ENCODE results near the gene GNG7.
"Not testable (repeated sequence)": the region's sequence is repeated elsewhere in the genome, so short reads cannot be mapped to it uniquely, and the experiment has no call there.

Gene GNG7

GRCh38 chr19:2533686-2534422 is 168.6 kb downstream of the GNG7 start:
- Histone ChIP-seq H2BK15ac (ENCODE audit: low read length) (no peak overlapping the region), H2BK5ac (ENCODE audit: low read length) (no peak overlapping the region), H3K23ac (ENCODE audit: low read depth, low read length, poor library complexity) (no peak overlapping the region), H3K18ac (ENCODE audit: low read length) (no peak overlapping the region), H4K91ac (ENCODE audit: low read depth, low read length, poor library complexity) (no peak overlapping the region), H3K14ac (ENCODE audit: low read length) (no peak overlapping the region), H4K8ac (ENCODE audit: low read depth, low read length) (no peak overlapping the region), H3K4me3 (ENCODE audit: low read length in 2 of 2) (no peak overlapping the region), H3K79me1 (ENCODE audit: low read depth, low read length) (no peaks in the 10 kb centered on the region), H2AFZ (ENCODE audit: low read length) (no peak overlapping the region), H3K4me2 (ENCODE audit: insufficient read depth, low read length, poor library complexity, severe bottlenecking) (no peak overlapping the region), H2AK5ac (ENCODE audit: low read depth, low read length) (no peak overlapping the region), H3K4ac (ENCODE audit: low read length) (no peak overlapping the region), H3K36me3 (replicated peaks in 1 of 2; ENCODE audit: control insufficient read depth in 2 of 2, insufficient read depth in 2 of 2, low read length in 2 of 2) (no peaks in the 10 kb centered on the region), H2BK120ac (ENCODE audit: low read depth, low read length) (no peak overlapping the region), H3K27me3 (ENCODE audit: control insufficient read depth in 3 of 3, insufficient read depth in 3 of 3, low read depth in 1 of 3, low read length in 3 of 3) (no peaks in the 10 kb centered on the region), H3K9ac (ENCODE audit: low read depth, low read length, poor library complexity) (no peak overlapping the region), H2BK12ac (ENCODE audit: low read length) (no peak overlapping the region), H3K9me3 (replicated peaks in 1 of 2; ENCODE audit: control insufficient read depth in 2 of 2, insufficient read depth in 1 of 2, low read depth in 1 of 2, low read length in 2 of 2) (peaks cover 5 to 9% of the 10 kb centered on the region in 2 donors), H3K4me1 (ENCODE audit: control insufficient read depth in 2 of 2, insufficient read depth in 1 of 2, low read depth in 1 of 2, low read length in 2 of 2) (no peaks in the 10 kb centered on the region), H3K27ac (replicated peaks; ENCODE audit: low read length) (no peak overlapping the region)
- WGBS, 2 donors (ENCODE audit: extremely low coverage in 2 of 2, insufficient read length in 2 of 2, insufficient replicate concordance in 1 of 2), result no CpG with 5 or more reads among the region's 6 CpGs
- DNase-seq (ENCODE audit: low spot score), result no peak

GRCh38 chr19:2533072-2533425 is 169.4 kb downstream of the GNG7 start:
- H3K14ac ChIP-seq (ENCODE audit: low read length), result no peak overlapping the region
- H3K23ac ChIP-seq (ENCODE audit: low read depth, low read length, poor library complexity), result no peak overlapping the region
- peaks cover 5 to 9% of the 10 kb centered on the region in 2 donors for H3K9me3 ChIP-seq (replicated peaks in 1 of 2; ENCODE audit: control insufficient read depth in 2 of 2, insufficient read depth in 1 of 2, low read depth in 1 of 2, low read length in 2 of 2)
- no peaks in the 10 kb centered on the region for H3K4me1 ChIP-seq (ENCODE audit: control insufficient read depth in 2 of 2, insufficient read depth in 1 of 2, low read depth in 1 of 2, low read length in 2 of 2)
- H3K18ac ChIP-seq (ENCODE audit: low read length), result no peak overlapping the region
- H3K36me3 ChIP-seq (replicated peaks in 1 of 2; ENCODE audit: control insufficient read depth in 2 of 2, insufficient read depth in 2 of 2, low read length in 2 of 2), result no peaks in the 10 kb centered on the region
- no peak overlapping the region for H3K4me3 ChIP-seq (ENCODE audit: low read length in 2 of 2)
- no peak overlapping the region for H2BK120ac ChIP-seq (ENCODE audit: low read depth, low read length)
- no peak overlapping the region for H3K9ac ChIP-seq (ENCODE audit: low read depth, low read length, poor library complexity)
- no peak for DNase-seq (ENCODE audit: low spot score)
- no peak overlapping the region for H2BK15ac ChIP-seq (ENCODE audit: low read length)
- H3K4ac ChIP-seq (ENCODE audit: low read length), result no peak overlapping the region
- H2AK5ac ChIP-seq (ENCODE audit: low read depth, low read length), result no peak overlapping the region
- no peak overlapping the region for H4K8ac ChIP-seq (ENCODE audit: low read depth, low read length)
- H2BK5ac ChIP-seq (ENCODE audit: low read length), result no peak overlapping the region
- H3K27me3 ChIP-seq (ENCODE audit: control insufficient read depth in 3 of 3, insufficient read depth in 3 of 3, low read depth in 1 of 3, low read length in 3 of 3), result no peaks in the 10 kb centered on the region
- no peak overlapping the region for H4K91ac ChIP-seq (ENCODE audit: low read depth, low read length, poor library complexity)
- H3K79me1 ChIP-seq (ENCODE audit: low read depth, low read length), result no peaks in the 10 kb centered on the region
- no peak overlapping the region for H2BK12ac ChIP-seq (ENCODE audit: low read length)
- no peak overlapping the region for H3K27ac ChIP-seq (replicated peaks; ENCODE audit: low read length)
- H2AFZ ChIP-seq (ENCODE audit: low read length), result no peak overlapping the region
- no peak overlapping the region for H3K4me2 ChIP-seq (ENCODE audit: insufficient read depth, low read length, poor library complexity, severe bottlenecking)
- WGBS, 2 donors (ENCODE audit: extremely low coverage in 2 of 2, insufficient read length in 2 of 2, insufficient replicate concordance in 1 of 2), result no CpG with 5 or more reads among the region's 2 CpGs

- no peak overlapping the region for H3K23ac ChIP-seq (ENCODE audit: low read depth, low read length, poor library complexity)
- H2BK12ac ChIP-seq (ENCODE audit: low read length), result no peak overlapping the region
- no peak overlapping the region for H2BK120ac ChIP-seq (ENCODE audit: low read depth, low read length)
- H3K18ac ChIP-seq (ENCODE audit: low read length), result no peak overlapping the region
- peaks cover 5 to 9% of the 10 kb centered on the region in 2 donors for H3K9me3 ChIP-seq (replicated peaks in 1 of 2; ENCODE audit: control insufficient read depth in 2 of 2, insufficient read depth in 1 of 2, low read depth in 1 of 2, low read length in 2 of 2)
- no peak overlapping the region for H4K8ac ChIP-seq (ENCODE audit: low read depth, low read length)
- H3K4me1 ChIP-seq (ENCODE audit: control insufficient read depth in 2 of 2, insufficient read depth in 1 of 2, low read depth in 1 of 2, low read length in 2 of 2), result no peaks in the 10 kb centered on the region
- H3K4me2 ChIP-seq (ENCODE audit: insufficient read depth, low read length, poor library complexity, severe bottlenecking), result no peak overlapping the region
- H2BK5ac ChIP-seq (ENCODE audit: low read length), result no peak overlapping the region
- H3K27ac ChIP-seq (replicated peaks; ENCODE audit: low read length), result no peak overlapping the region
- no peak overlapping the region for H3K14ac ChIP-seq (ENCODE audit: low read length)
- H2BK15ac ChIP-seq (ENCODE audit: low read length), result no peak overlapping the region
- no peak overlapping the region for H4K91ac ChIP-seq (ENCODE audit: low read depth, low read length, poor library complexity)
- DNase-seq (ENCODE audit: low spot score), result no peak
- no peak overlapping the region for H2AFZ ChIP-seq (ENCODE audit: low read length)
- 100% methylated on average over 1 of the region's 7 CpGs; no CpG with 5 or more reads in 1 of the 2 donors for WGBS, 2 donors (ENCODE audit: extremely low coverage in 2 of 2, insufficient read length in 2 of 2, insufficient replicate concordance in 1 of 2)
- H3K9ac ChIP-seq (ENCODE audit: low read depth, low read length, poor library complexity), result no peak overlapping the region
- H3K36me3 ChIP-seq (replicated peaks in 1 of 2; ENCODE audit: control insufficient read depth in 2 of 2, insufficient read depth in 2 of 2, low read length in 2 of 2), result no peaks in the 10 kb centered on the region
- no peaks in the 10 kb centered on the region for H3K27me3 ChIP-seq (ENCODE audit: control insufficient read depth in 3 of 3, insufficient read depth in 3 of 3, low read depth in 1 of 3, low read length in 3 of 3)
- no peaks in the 10 kb centered on the region for H3K79me1 ChIP-seq (ENCODE audit: low read depth, low read length)
- no peak overlapping the region for H3K4ac ChIP-seq (ENCODE audit: low read length)
- no peak overlapping the region for H2AK5ac ChIP-seq (ENCODE audit: low read depth, low read length)
- H3K4me3 ChIP-seq (ENCODE audit: low read length in 2 of 2), result no peak overlapping the region
Observed at GRCh38 chr19:2532252-2533071, 170.0 kb downstream of the GNG7 start.

- H3K27ac ChIP-seq (replicated peaks; ENCODE audit: low read length); H3K4me1 ChIP-seq (ENCODE audit: control insufficient read depth in 2 of 2, insufficient read depth in 1 of 2, low read depth in 1 of 2, low read length in 2 of 2); H3K18ac ChIP-seq (ENCODE audit: low read length); H3K27me3 ChIP-seq (ENCODE audit: control insufficient read depth in 3 of 3, insufficient read depth in 3 of 3, low read depth in 1 of 3, low read length in 3 of 3); H2BK15ac ChIP-seq (ENCODE audit: low read length); H3K36me3 ChIP-seq (replicated peaks in 1 of 2; ENCODE audit: control insufficient read depth in 2 of 2, insufficient read depth in 2 of 2, low read length in 2 of 2); H3K23ac ChIP-seq (ENCODE audit: low read depth, low read length, poor library complexity); H4K91ac ChIP-seq (ENCODE audit: low read depth, low read length, poor library complexity); H2AK5ac ChIP-seq (ENCODE audit: low read depth, low read length); H3K14ac ChIP-seq (ENCODE audit: low read length); H2BK5ac ChIP-seq (ENCODE audit: low read length); H2BK12ac ChIP-seq (ENCODE audit: low read length); H2AFZ ChIP-seq (ENCODE audit: low read length); H3K9me3 ChIP-seq (replicated peaks in 1 of 2; ENCODE audit: control insufficient read depth in 2 of 2, insufficient read depth in 1 of 2, low read depth in 1 of 2, low read length in 2 of 2); H4K8ac ChIP-seq (ENCODE audit: low read depth, low read length); H2BK120ac ChIP-seq (ENCODE audit: low read depth, low read length); H3K4me3 ChIP-seq (ENCODE audit: low read length in 2 of 2); H3K4ac ChIP-seq (ENCODE audit: low read length); H3K79me1 ChIP-seq (ENCODE audit: low read depth, low read length); H3K4me2 ChIP-seq (ENCODE audit: insufficient read depth, low read length, poor library complexity, severe bottlenecking); DNase-seq (ENCODE audit: low spot score); H3K9ac ChIP-seq (ENCODE audit: low read depth, low read length, poor library complexity): not testable (repeated sequence)
- WGBS, 2 donors (ENCODE audit: extremely low coverage in 2 of 2, insufficient read length in 2 of 2, insufficient replicate concordance in 1 of 2), result no CpG with 5 or more reads among the region's 10 CpGs
Observed at GRCh38 chr19:2529942-2530341, 172.6 kb downstream of the GNG7 start.

Measured in neuronal stem cell (in vitro differentiated cells).